Dendritic cell treated with granulocyte-macrophage colony-stimulating factor and Interleukin-4, amounts not matched to agents 40 ng/mL and 50 ng/mL, for 4 days (primary cell): ENCODE data around the gene MTHFD1L.
"Not testable (repeated sequence)": the region's sequence is repeated elsewhere in the genome, so short reads cannot be mapped to it uniquely, and the experiment has no call there.

ENCODE experiments used
- H3K27ac Mint-ChIP-seq: one replicate; pipeline ENCODE4 v1.8.0; 2022; ENCODE audit warnings: mild to moderate bottlenecking, mixed read lengths
- H3K27me3 Mint-ChIP-seq: one replicate; pipeline ENCODE4 v1.8.0; 2022; ENCODE audit warnings: mild to moderate bottlenecking, mixed read lengths
- H3K36me3 Mint-ChIP-seq: one replicate; pipeline ENCODE4 v1.8.0; 2022; ENCODE audit warnings: low read depth, mixed read lengths
- H3K4me1 Mint-ChIP-seq: one replicate; pipeline ENCODE4 v1.8.0; 2022; ENCODE audit warnings: low read depth, mixed read lengths
- H3K4me3 Mint-ChIP-seq: one replicate; pipeline ENCODE4 v1.8.0; 2022; ENCODE audit warnings: mild to moderate bottlenecking, moderate library complexity, mixed read lengths
- H3K9me3 Mint-ChIP-seq: one replicate; pipeline ENCODE4 v1.8.0; 2022; ENCODE audit warnings: mixed read lengths
- intact Hi-C: fragments of 100-400 bp; cut with micrococcal nuclease; formaldehyde crosslinking; loops from one replicate; pipeline ENCODE4 v1.15.0; 2022

Gene MTHFD1L

GRCh38 chr6:151021896-151022295, 156.4 kb downstream of the MTHFD1L start:
- peaks cover 10% of the 10 kb centered on the region for H3K36me3 Mint-ChIP-seq
- H3K4me3 Mint-ChIP-seq = no peak overlapping the region
- H3K27ac Mint-ChIP-seq = no peak overlapping the region
- peaks cover 7% of the 10 kb centered on the region for H3K4me1 Mint-ChIP-seq
- intact Hi-C loops = no loop called here
- no peaks in the 10 kb centered on the region for H3K27me3 Mint-ChIP-seq
- H3K9me3 Mint-ChIP-seq = no peaks in the 10 kb centered on the region

DNA sequence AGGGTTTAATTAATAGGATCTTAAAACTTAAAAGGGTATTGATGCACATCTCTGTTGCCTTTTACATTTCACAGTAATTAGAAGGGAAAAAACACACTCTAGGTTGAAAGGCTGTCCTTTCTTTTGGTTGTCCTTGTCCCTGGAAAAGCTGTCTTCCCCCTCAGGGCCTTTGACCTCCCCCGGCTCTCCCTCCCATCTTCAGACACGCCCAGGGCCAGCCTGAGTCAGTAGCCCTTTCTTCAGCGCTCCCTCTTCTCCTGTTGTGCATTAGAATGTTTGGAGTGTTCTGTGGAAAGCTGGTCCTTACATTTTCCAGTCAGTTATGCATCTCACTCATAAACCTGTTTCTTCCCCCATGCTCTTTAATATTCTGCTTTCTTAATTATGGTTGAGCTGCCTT, 157.0 kb downstream of the MTHFD1L start:
- no peak overlapping the region for H3K27ac Mint-ChIP-seq
- no peaks in the 10 kb centered on the region for H3K27me3 Mint-ChIP-seq
- intact Hi-C loops = no loop called here
- no peaks in the 10 kb centered on the region for H3K9me3 Mint-ChIP-seq
- no peak overlapping the region for H3K4me3 Mint-ChIP-seq
- H3K36me3 Mint-ChIP-seq = peaks cover 10% of the 10 kb centered on the region
- peaks cover 7% of the 10 kb centered on the region for H3K4me1 Mint-ChIP-seq

DNA sequence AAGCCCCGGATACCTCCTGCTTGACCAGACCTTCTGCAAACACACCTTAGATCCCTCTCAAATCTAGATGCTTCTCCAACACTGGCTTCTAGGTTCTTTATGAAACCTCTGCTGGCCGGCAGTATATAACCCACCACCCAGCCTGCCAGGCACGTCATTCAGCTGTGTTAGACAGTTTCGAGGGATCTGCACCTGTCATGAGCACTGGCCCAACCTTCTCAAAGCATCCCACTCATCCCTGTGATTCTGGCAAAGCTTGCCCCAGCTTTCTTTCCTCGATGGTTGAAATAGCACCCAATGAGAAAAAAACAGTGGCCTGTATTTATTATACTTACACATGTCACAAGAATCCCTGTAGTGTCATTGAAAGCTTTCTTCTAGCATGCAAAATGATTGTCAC, 157.8 kb downstream of the MTHFD1L start:
- Mint-ChIP-seq H3K27me3 (no peaks in the 10 kb centered on the region), H3K4me3 (no peak overlapping the region), H3K27ac (no peak overlapping the region), H3K9me3 (no peaks in the 10 kb centered on the region), H3K36me3 (peaks cover 10% of the 10 kb centered on the region), H3K4me1 (peaks cover 7% of the 10 kb centered on the region)
- intact Hi-C loops = no loop called here

DNA sequence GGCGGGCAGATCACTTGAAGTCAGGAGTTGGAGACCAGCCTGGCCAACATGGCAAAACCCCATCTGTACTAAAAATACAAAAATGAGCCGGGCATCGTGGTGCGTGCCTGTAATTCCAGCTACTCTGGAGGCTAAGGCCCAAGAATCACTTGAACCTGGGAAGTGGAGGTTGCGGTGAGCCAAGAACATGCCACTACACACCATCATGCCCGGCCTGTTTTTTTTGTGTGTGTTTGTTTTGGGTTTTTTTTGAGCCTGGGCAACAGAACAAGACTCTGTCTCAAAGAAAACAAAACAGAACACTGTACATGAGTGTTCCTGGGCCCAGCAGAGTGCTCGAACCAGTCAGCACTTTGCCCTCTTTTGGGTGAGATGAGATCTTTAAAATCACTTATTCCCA, 159.1 kb downstream of the MTHFD1L start:
- no peaks in the 10 kb centered on the region for H3K9me3 Mint-ChIP-seq
- intact Hi-C loops = no loop called here
- peaks cover 7% of the 10 kb centered on the region for H3K4me1 Mint-ChIP-seq
- H3K27me3 Mint-ChIP-seq = no peaks in the 10 kb centered on the region
- no peak overlapping the region for H3K4me3 Mint-ChIP-seq
- H3K27ac Mint-ChIP-seq = no peak overlapping the region
- H3K36me3 Mint-ChIP-seq = peaks cover 10% of the 10 kb centered on the region

DNA sequence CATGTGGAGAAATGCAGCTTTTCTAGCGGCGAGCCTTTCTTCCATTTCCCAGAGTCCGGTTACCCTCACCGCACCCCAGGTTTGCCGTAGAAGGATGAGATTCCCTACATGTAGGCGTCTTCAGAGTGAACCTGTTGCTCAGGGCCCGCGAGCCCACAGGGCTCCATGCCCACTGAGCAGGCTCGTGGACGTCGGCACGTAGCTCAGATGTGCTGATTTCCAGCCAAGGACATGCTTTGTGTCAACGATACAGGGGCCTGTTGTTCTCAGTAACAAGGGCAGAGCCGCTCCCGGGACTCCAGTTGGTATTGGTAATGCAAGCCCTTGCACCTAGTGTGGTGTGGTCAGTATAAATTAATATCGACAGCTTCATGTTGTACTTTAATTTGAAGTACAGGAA, 159.6 kb downstream of the MTHFD1L start:
- Mint-ChIP-seq H3K27me3 (no peaks in the 10 kb centered on the region), H3K9me3 (no peaks in the 10 kb centered on the region), H3K36me3 (peaks cover 10% of the 10 kb centered on the region), H3K27ac (no peak overlapping the region), H3K4me1 (peaks cover 12% of the 10 kb centered on the region), H3K4me3 (no peak overlapping the region)
- intact Hi-C loops = no loop called here

DNA sequence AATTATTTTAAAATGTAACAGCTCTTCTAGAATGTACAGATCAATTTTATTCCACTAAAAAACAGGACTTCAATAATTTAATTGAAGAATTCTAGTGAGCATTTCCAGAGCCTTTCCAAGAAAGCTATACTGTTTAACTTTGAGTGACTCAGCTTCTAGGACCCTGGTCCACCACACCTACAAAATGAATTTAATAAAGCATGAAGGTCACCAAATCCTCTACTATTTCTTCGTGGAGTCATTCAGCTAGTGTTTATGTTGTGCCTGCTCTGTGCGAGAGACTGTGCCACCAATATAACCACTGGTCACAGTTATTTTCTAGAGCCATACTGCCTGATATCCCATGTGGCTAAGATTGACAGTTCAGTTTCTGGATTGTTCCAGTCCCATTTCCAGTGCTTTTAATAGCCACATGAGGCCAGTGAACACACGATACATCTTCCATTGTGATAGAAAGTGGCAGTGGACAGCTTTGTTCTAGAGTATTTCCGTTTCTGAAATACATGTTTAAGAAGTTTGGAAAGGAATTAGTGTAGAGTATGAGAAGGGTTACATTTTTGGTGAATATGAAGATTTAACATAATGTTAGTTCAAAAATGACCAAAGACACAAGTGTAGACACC, 160.7 kb downstream of the MTHFD1L start:
- Mint-ChIP-seq H3K4me1 (peaks cover 8% of the 10 kb centered on the region), H3K27me3 (no peaks in the 10 kb centered on the region), H3K36me3 (peaks cover 10% of the 10 kb centered on the region), H3K27ac (no peak overlapping the region), H3K9me3 (no peaks in the 10 kb centered on the region), H3K4me3 (no peak overlapping the region)
- intact Hi-C loops = no loop called here

- H3K27me3 Mint-ChIP-seq = no peaks in the 10 kb centered on the region
- no peak overlapping the region for H3K4me3 Mint-ChIP-seq
- peaks cover 10% of the 10 kb centered on the region for H3K36me3 Mint-ChIP-seq
- no peak overlapping the region for H3K27ac Mint-ChIP-seq
- H3K9me3 Mint-ChIP-seq = no peaks in the 10 kb centered on the region
- H3K4me1 Mint-ChIP-seq = peaks cover 6% of the 10 kb centered on the region
- intact Hi-C loops = no loop called here
These were observed 161.8 kb downstream of the MTHFD1L start for GRCh38 chr6:151027295-151027747.

DNA sequence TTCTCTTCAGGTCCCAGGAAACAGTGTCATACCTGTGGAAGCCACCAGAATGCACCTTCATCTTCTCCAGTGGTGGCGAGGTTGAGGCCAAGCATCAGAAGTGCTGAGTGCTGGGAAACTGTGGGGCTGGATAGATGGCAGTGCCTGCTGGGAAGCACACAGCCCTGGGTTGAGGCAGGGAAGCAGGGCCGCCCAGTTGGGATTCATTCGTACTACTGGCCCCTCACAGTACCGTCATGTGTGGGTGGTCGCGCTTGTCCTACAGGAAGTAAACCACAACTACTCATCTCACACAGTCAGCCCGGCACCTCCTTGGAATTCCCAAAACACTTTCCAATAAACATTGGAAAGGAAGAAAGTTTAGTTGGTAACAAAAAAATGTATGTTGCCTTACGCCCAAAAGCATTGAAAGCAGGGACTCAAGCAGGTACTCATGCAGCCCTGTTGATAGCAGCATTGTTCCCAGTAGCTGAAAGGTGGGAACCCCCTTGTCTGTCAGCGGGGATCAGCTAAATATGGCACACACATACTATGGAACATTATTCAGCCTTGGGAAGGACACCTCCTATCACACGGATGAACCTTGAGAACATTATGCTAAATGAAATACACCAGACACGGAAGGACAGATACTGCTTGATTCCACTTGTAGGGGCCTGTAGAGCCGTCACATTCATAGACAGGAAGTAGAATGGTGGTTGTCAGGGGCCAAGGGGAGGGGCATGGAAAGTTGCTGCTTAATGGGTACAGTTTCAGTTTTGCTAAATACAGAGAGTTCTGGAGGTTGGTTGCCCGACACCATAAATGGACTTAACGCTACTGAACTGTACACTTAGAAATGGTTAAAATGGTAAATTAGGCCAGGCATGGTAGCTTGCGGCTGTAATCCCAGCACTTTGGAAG, 162.7 kb downstream of the MTHFD1L start:
- Mint-ChIP-seq H3K9me3 (no peaks in the 10 kb centered on the region), H3K4me1 (peaks cover 6% of the 10 kb centered on the region), H3K36me3 (peaks cover 10% of the 10 kb centered on the region), H3K4me3 (no peak overlapping the region), H3K27me3 (no peaks in the 10 kb centered on the region), H3K27ac (no peak overlapping the region)
- intact Hi-C loops = no loop called here

GRCh38 chr6:151029970-151030369, 164.5 kb downstream of the MTHFD1L start:
- Mint-ChIP-seq H3K27me3 (no peaks in the 10 kb centered on the region), H3K9me3 (no peaks in the 10 kb centered on the region), H3K36me3 (no peaks in the 10 kb centered on the region), H3K27ac (no peak overlapping the region), H3K4me1 (peaks cover 6% of the 10 kb centered on the region), H3K4me3 (no peak overlapping the region)
- intact Hi-C loops = no loop called here

DNA sequence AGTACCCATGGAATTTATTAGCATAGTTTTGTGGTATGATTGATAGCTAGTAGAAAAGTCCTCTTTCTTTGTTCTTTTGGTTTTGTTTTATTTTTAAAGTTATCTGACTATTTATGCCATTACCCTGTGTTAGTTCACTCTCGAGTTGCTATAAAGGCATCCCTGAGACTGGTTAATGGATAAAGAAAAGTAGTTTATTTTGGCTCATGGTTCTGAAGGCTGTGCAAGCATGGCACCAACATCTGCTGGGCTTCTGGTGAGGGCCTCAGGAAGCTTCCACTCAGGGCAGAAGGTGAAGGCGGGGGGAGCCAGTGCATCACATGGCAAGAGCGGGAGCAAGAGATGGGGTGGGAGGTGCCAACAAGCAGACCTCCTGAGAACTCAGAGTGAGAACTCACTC, 166.5 kb downstream of the MTHFD1L start:
- Mint-ChIP-seq H3K27me3 (no peaks in the 10 kb centered on the region), H3K4me1 (peaks cover 16% of the 10 kb centered on the region), H3K4me3 (no peak overlapping the region), H3K27ac (no peak overlapping the region), H3K36me3 (peaks cover 3% of the 10 kb centered on the region), H3K9me3 (no peaks in the 10 kb centered on the region)
- intact Hi-C loops = no loop called here

DNA sequence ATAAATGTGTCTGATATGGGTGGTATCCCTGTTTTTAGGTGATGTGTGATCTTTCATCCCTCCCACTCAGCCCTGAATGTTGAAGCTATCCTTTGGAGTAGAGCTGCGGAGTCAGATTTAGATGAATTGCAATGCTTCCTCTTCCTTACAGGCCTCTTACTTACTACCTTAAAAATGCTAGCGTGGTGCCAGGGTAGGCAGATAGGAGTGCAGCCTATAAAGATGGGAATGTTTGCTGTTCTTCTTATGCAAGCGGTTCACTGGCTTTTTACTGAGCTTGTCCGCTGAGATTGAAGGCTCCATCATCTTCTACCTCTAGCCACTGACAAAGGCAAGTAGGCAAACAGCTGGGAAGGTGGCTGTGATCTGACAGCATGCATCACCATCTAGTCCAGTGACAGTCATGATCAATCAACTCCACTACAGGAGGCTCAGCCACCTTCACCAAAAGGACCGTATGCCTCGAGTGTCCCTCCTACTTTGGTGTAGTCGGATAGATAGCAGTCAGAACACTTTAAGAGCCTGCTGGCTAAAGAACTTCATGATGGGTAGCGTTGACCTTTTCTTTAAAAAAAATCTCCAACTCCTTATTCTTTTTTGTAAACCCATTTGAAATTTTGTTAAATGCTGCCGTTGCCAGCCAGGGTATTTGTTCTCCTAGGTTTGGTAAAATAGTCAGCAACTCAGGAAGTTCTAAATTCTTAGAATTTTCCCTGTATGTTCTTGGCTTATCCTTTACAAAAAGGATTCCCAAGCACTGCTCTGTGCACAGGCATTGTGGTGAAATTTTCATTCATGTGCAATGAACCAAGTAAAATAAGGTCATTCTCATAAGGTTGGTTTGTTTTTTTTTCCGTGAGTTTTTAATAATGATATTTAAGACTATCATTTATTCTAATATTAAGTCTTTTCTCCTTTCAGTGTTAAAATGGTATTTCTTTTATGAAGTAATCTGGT, 169.6 kb downstream of the MTHFD1L start:
- no peaks in the 10 kb centered on the region for H3K27me3 Mint-ChIP-seq
- H3K4me1 Mint-ChIP-seq = peaks cover 34% of the 10 kb centered on the region
- no peaks in the 10 kb centered on the region for H3K9me3 Mint-ChIP-seq
- H3K4me3 Mint-ChIP-seq = no peak overlapping the region
- intact Hi-C loops = no loop called here
- no peak overlapping the region for H3K27ac Mint-ChIP-seq
- peaks cover 15% of the 10 kb centered on the region for H3K36me3 Mint-ChIP-seq

- intact Hi-C loops, H3K4me3 Mint-ChIP-seq, H3K27ac Mint-ChIP-seq, H3K9me3 Mint-ChIP-seq, H3K27me3 Mint-ChIP-seq: not testable (repeated sequence)
- peaks cover 15% of the 10 kb centered on the region for H3K36me3 Mint-ChIP-seq
- peaks cover 43% of the 10 kb centered on the region for H3K4me1 Mint-ChIP-seq
These were observed 170.8 kb downstream of the MTHFD1L start for GRCh38 chr6:151036211-151036721.

GRCh38 chr6:151036869-151037680, 171.6 kb downstream of the MTHFD1L start:
- Mint-ChIP-seq H3K9me3 (no peaks in the 10 kb centered on the region), H3K27me3 (no peaks in the 10 kb centered on the region), H3K36me3 (peaks cover 15% of the 10 kb centered on the region), H3K27ac (no peak overlapping the region), H3K4me1 (peaks cover 45% of the 10 kb centered on the region), H3K4me3 (no peak overlapping the region)
- intact Hi-C loops = no loop called here
